Spinal cord (tissue), 10 donors: ENCODE results near the gene SPEG. TPM values are rescaled to one million over a fixed set of nuclear protein-coding genes. Genes with fewer than 3 reads are reported as not detected.
"Not testable (repeated sequence)": the region's sequence is repeated elsewhere in the genome, so short reads cannot be mapped to it uniquely, and the experiment has no call there.

Experiments
- DNase-seq, 6 donors: peaks; one replicate each; pipeline versions ENCODE4 v3.0.0 to v3.0.0-alpha.2; 2013 to 2015; ENCODE audit warnings: low spot score in 6 of 6, low read depth in 4 of 6
- H3K27ac ChIP-seq: one replicate; pipeline ENCODE4 v1.5.1; 2013; ENCODE audit warnings: low read depth, low read length, control low read depth
- H3K27me3 ChIP-seq: one replicate; pipeline ENCODE4 v1.6.1; 2013; ENCODE audit warnings: low read length; ENCODE audit not compliant: control insufficient read depth, insufficient read depth
- H3K36me3 ChIP-seq: one replicate; pipeline ENCODE4 v1.6.1; 2013; ENCODE audit warnings: low read length; ENCODE audit not compliant: control insufficient read depth, insufficient read depth
- H3K4me1 ChIP-seq: one replicate; pipeline ENCODE4 v1.6.1; 2013; ENCODE audit warnings: low read length; ENCODE audit not compliant: control insufficient read depth, insufficient read depth
- H3K4me3 ChIP-seq: one replicate; pipeline ENCODE4 v1.5.1; 2013; ENCODE audit warnings: low read depth, low read length, control low read depth
- H3K9me3 ChIP-seq: one replicate; pipeline ENCODE4 v1.6.1; 2013; ENCODE audit warnings: low read length; ENCODE audit not compliant: control insufficient read depth, insufficient read depth
- WGBS: methylation state at CpG from one replicate; pipeline ENCODE4 v1.1.5; 2013; ENCODE audit warnings: missing lambda C conversion rate; ENCODE audit not compliant: insufficient coverage; 5-methylcytosine and 5-hydroxymethylcytosine counted together
- polyA plus RNA-seq, 2 donors: library from polyadenylated mRNA; unstranded; fragments of 120-200 nt; gene quantifications; one replicate each; pipeline ENCODE4 v1.2.1, GENCODE V29; 2013; ENCODE audit not compliant: insufficient read length in 2 of 2
- total RNA-seq, 2 donors: library from RNA; depleted of rRNA in 1 of 2; stranded (reverse); fragments of 120-200 nt in 1 of 2; fragments of >200 nt in 1 of 2; gene quantifications; one replicate each; pipeline versions ENCODE4 v1.2.3 to v1.2.4, GENCODE V29; 2013 to 2014
- donor health status: healthy.

The SPEG gene
- total and polyA plus RNA-seq, 4 donors: 12.2 to 84.2 (median 46.0) TPM

GRCh38 chr2:219395056-219395455 lies 39.6 kb upstream of the SPEG start:
- not testable (repeated sequence) for H3K36me3 ChIP-seq, DNase-seq, H3K27me3 ChIP-seq, H3K27ac ChIP-seq, H3K4me1 ChIP-seq, H3K4me3 ChIP-seq, H3K9me3 ChIP-seq
- 92% methylated on average over 8 of the region's 9 CpGs for WGBS

DNA sequence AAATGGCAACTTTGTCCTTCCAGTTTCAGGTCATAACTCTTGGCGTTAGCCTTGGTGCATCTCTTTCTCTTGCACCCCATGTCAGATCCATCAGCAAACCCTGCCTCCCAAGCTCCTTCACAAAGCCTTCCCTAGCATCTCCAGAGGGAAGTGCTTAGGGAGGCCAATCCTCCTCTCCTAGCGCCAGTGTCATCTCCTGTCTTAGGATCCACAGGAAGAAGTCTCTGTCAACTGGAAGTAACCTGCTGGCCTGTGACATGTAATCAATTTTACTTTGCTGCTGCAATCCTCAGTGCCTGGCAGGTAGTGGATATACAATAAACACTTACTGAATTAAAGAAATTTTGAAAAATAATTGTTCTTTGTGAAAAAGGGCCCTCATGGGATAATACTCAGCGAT lies 39.0 kb upstream of the SPEG start:
- no peak for DNase-seq
- H3K27ac ChIP-seq: no peak overlapping the region
- H3K4me1 ChIP-seq: no peaks in the 10 kb centered on the region
- no peaks in the 10 kb centered on the region for H3K27me3 ChIP-seq
- 87% methylated on average over 2 of the region's 3 CpGs for WGBS
- H3K36me3 ChIP-seq: no peaks in the 10 kb centered on the region
- no peaks in the 10 kb centered on the region for H3K9me3 ChIP-seq
- no peak overlapping the region for H3K4me3 ChIP-seq

DNA sequence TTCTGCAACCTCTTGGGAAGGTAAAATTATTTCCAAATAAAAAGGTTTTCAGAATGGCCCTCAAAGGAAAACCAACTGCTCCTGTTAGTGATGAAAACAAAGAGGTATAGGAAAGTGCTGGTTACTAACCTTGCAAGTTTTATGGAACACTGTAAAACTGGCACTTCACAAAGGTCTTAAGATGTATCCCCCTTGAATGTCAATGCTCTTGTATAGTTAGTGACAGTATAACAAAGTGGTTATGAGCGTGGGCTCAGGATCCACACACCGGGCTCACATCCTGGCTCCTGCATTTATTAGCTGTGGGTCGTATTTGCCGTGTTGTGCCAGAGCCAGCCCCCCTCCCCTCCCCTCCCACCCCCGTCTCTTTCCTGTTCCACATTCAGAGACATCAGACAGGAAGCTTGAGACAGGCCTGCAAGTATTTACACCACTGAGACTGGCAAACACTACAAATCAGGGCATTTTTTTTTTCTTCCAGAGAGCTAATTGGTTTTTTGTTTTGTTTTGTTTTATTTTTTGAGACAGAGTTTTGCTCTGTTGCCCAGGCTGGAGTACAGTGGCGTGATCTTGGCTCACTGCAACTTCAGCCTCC lies 37.7 kb upstream of the SPEG start:
- WGBS: 37% methylated on average over 4 of the region's 6 CpGs

DNA sequence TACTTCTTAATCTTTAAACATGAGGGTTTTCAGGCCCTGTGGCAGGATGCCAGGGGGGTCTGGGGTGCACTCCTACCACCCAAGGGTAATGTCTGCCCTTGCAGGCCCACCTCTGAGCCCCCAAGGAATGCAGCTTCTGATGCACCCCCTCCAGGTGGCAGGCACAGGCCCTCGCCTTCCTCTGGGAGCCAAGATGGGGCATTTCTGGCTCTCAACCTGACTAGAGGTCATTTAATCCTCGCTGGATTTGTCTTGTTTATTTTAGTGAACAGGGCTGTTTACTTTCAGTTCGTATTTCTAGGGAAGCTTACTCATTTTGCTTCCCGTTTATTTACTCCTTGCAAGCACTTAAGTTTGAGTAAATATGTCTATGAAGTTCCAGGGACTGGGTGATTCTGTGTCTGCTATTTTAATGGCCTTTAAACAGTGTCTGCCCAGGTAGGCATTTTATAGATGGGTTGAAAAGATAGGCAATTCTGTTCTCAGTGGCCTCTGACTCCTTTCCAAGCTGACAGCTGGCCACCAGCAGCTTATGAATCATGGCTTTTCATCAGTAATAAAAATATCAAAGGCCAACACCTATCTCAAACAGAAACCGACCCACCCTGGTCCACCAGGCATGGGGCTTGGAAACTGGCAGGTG lies 35.8 kb upstream of the SPEG start:
- 92% methylated on average over 2 of the region's 5 CpGs for WGBS
- Histone ChIP-seq H3K9me3 (no peaks in the 10 kb centered on the region), H3K36me3 (no peaks in the 10 kb centered on the region), H3K27me3 (no peaks in the 10 kb centered on the region), H3K27ac (no peak overlapping the region), H3K4me3 (no peak overlapping the region), H3K4me1 (no peaks in the 10 kb centered on the region)
- DNase-seq: no peak

More for the DNA sequence above, 37.7 kb upstream of the SPEG start:
- H3K4me1 ChIP-seq: no peaks in the 10 kb centered on the region
- no peak overlapping the region for H3K4me3 ChIP-seq
- H3K36me3 ChIP-seq: no peaks in the 10 kb centered on the region
- H3K27me3 ChIP-seq: no peaks in the 10 kb centered on the region
- no peaks in the 10 kb centered on the region for H3K9me3 ChIP-seq
- DNase-seq: no peak
- H3K27ac ChIP-seq: no peak overlapping the region

DNA sequence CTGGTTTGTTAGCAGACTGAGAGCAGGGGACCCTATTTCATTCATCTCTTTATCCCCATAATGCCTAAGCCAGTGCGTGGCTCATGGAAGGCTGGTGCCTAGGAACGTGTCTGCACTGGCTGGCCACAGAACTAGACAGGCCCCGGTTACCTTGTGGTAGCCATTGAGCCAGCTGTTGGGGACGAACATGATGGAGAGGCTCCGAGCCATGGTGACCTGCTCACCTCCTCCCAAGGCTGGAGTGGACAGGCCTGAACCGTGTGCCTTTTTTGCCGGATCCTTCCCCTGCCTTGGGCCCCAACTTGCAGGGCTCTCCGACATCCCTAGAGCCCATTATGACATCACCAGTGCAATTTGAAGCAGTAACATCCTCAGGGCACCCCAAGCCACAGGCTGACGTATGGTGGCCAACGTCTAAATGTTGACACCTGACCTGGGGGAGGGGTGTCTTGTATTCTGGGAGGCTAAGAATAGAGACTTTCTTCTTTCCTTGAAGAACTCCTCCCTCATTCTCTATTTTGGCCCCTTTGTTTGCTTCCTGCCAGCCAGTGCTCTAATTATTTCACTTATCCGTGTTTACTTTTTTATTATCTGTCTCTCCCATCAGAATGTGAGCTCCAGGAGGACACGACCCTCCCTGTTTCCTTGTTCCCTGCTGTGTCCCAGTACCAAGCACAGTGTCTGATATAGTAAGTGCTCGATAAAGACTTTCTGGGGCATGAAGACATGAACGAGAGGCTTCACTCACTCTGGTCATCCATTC lies 34.7 kb upstream of the SPEG start:
- Histone ChIP-seq H3K4me3 (no peak overlapping the region), H3K27ac (no peak overlapping the region), H3K9me3 (no peaks in the 10 kb centered on the region), H3K36me3 (no peaks in the 10 kb centered on the region), H3K27me3 (no peaks in the 10 kb centered on the region), H3K4me1 (no peaks in the 10 kb centered on the region)
- no peak for DNase-seq
- WGBS: 74% methylated on average over 12 of the region's 14 CpGs

DNA sequence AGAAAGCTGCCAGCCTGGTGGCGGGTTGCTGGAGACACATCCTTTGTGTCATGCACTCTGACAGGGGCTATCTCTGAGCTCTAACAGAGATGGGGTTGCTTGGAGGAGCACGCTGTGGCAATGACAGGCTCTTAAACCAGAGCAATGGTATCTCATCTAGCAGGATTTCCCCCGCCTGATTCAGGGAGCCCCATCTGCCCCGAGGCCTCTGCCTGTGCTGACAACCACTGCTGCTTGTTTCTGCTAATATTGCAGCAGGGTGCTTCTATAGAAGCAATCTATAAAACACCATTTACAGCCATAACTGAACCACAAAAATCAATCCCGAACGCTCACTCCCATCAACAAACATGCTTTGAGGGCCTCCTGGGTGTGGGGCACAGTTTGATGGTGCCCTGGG lies 34.1 kb upstream of the SPEG start:
- Histone ChIP-seq H3K4me1 (no peaks in the 10 kb centered on the region), H3K27me3 (no peaks in the 10 kb centered on the region), H3K9me3 (no peaks in the 10 kb centered on the region), H3K4me3 (no peak overlapping the region), H3K27ac (no peak overlapping the region), H3K36me3 (no peaks in the 10 kb centered on the region)
- WGBS: 62% methylated on average over 2 of the region's 6 CpGs
- peak in 1 of 6 donors; percentile 49 for DNase-seq

GRCh38 chr2:219401606-219402005 lies 33.0 kb upstream of the SPEG start:
- no peaks in the 10 kb centered on the region for H3K4me1 ChIP-seq
- WGBS: no CpG with 5 or more reads among the region's 8 CpGs

DNA sequence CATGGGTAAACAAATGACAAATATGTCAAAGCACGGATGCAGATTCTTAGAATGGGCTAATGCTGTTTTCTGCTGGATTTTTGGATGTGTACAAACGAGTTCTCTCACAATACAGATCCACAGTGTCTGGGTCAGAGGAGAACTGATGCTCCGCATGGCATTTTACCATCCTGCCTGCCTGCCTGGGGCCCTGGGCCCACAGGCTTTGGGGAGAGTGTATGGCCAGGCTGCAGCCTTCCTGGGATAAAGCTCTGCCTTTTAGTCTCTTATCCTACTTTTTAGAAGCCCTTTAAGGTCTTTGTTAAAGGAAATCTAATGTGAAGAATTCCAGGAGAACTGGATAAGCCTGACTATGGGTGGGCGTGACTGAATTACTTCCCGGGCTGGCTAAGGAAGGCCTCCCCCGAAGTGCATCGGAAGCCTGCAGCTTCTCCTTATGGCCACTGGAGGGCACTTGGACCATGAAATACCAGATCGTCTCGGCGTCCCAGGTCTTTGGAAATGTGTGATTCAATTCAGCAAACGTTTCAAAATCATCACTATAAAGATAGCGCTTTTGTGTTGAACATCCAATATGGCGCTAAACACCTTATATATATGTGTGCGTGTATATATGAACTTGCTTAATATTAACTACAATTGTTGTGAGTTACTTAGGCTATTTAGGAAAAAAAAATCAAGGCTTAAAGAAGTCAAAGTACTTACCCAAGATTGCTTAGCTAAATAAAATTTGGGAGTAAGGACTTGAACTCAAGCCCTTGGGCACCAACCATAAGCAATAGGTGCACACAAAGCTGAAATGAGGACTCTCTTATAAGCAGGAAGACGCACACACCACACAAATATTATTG lies 31.8 kb upstream of the SPEG start:
- peak; percentile 29 to 96 (median 64) for DNase-seq
- whole genome bisulfite sequencing: 28% methylated on average over 7 of the region's 15 CpGs
- H3K36me3 ChIP-seq: no peaks in the 10 kb centered on the region
- no peaks in the 10 kb centered on the region for H3K4me1 ChIP-seq
- H3K4me3 ChIP-seq: no peak overlapping the region
- no peak overlapping the region for H3K27ac ChIP-seq
- no peaks in the 10 kb centered on the region for H3K27me3 ChIP-seq
- H3K9me3 ChIP-seq: no peaks in the 10 kb centered on the region

More at GRCh38 chr2:219401606-219402005, 33.0 kb upstream of the SPEG start:
- DNase-seq: no peak
- no peaks in the 10 kb centered on the region for H3K9me3 ChIP-seq
- H3K4me3 ChIP-seq: no peak overlapping the region
- no peak overlapping the region for H3K27ac ChIP-seq
- H3K27me3 ChIP-seq: no peaks in the 10 kb centered on the region
- H3K36me3 ChIP-seq: no peaks in the 10 kb centered on the region

DNA sequence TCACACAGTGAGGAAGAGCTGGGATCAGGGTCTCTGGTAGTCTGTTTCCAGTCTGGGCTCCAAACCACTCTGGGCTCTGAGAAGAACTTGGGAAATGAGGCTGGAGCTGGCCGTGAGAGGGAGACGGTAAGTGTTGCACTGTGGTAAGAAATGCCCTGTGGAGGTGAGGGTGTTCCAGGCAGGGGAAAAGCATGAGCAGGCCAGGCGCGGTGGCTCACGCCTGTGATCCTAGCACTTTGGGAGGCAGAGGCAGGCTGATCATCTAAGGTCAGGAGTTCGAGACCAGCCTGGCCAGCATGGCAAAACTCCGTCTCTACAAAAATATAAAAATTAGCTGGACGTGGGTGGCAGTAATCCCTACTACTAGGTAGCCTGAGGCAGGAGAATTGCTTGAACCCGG lies 30.8 kb upstream of the SPEG start:
- Histone ChIP-seq H3K27me3 (no peaks in the 10 kb centered on the region), H3K9me3 (no peaks in the 10 kb centered on the region), H3K36me3 (no peaks in the 10 kb centered on the region), H3K27ac (no peak overlapping the region), H3K4me3 (no peak overlapping the region), H3K4me1 (no peaks in the 10 kb centered on the region)
- WGBS: 95% methylated on average over 7 of the region's 9 CpGs
- no peak for DNase-seq
